Neuronal stem cell (in vitro differentiated cells): Measurements from ENCODE around the gene CTSS.
"Not testable (repeated sequence)": the region's sequence is repeated elsewhere in the genome, so short reads cannot be mapped to it uniquely, and the experiment has no call there.

Experiments
- DNase-seq: peaks from one replicate; pipeline ENCODE4 v3.0.0-alpha.2; 2013; ENCODE audit warnings: low spot score
- H2AFZ ChIP-seq: one replicate; pipeline ENCODE4 v1.6.1; 2013; ENCODE audit warnings: mild to moderate bottlenecking, low read length, inconsistent platforms
- H2AK5ac ChIP-seq: 2 replicates; pipeline ENCODE4 v1.6.1; 2013; ENCODE audit warnings: low read depth, mild to moderate bottlenecking, inconsistent platforms, low read length, moderate library complexity, mixed read lengths
- H2BK120ac ChIP-seq: 2 replicates; pipeline ENCODE4 v1.6.1; 2013; ENCODE audit warnings: low read depth, mild to moderate bottlenecking, inconsistent platforms, low read length, moderate library complexity, mixed read lengths
- H2BK12ac ChIP-seq: one replicate; pipeline ENCODE4 v1.6.1; 2013; ENCODE audit warnings: low read length, inconsistent platforms
- H2BK15ac ChIP-seq: 2 replicates; pipeline ENCODE4 v1.6.1; 2013; ENCODE audit warnings: mild to moderate bottlenecking, low read length, inconsistent platforms, mixed read lengths
- H2BK5ac ChIP-seq: one replicate; pipeline ENCODE4 v1.6.1; 2013; ENCODE audit warnings: inconsistent platforms, mild to moderate bottlenecking, low read length, moderate library complexity
- H3K14ac ChIP-seq: one replicate; pipeline ENCODE4 v1.6.1; 2013; ENCODE audit warnings: low read length, inconsistent platforms
- H3K18ac ChIP-seq: 2 replicates; pipeline ENCODE4 v1.6.1; 2013; ENCODE audit warnings: low read length, inconsistent platforms
- H3K23ac ChIP-seq: 2 replicates; pipeline ENCODE4 v1.6.1; 2013; ENCODE audit warnings: low read depth, mild to moderate bottlenecking, mixed read lengths, low read length, inconsistent platforms; ENCODE audit not compliant: poor library complexity
- H3K27ac ChIP-seq: replicated peaks from 3 replicates; pipeline ENCODE4 v1.5.1; 2013; ENCODE audit warnings: low read length, inconsistent platforms
- H3K27me3 ChIP-seq, 3 experiments: 2 replicates each; pipeline ENCODE4 v1.6.1; 2013; ENCODE audit warnings: low read length in 3 of 3, mild to moderate bottlenecking in 2 of 3, inconsistent platforms in 1 of 3, low read depth in 1 of 3, mixed read lengths in 1 of 3, moderate library complexity in 1 of 3; ENCODE audit not compliant: control insufficient read depth in 3 of 3, insufficient read depth in 3 of 3
- H3K36me3 ChIP-seq, 2 donors: replicated peaks in 1 of 2; 2 replicates each; pipeline ENCODE4 v1.6.1; 2013; ENCODE audit warnings: low read length in 2 of 2; ENCODE audit not compliant: control insufficient read depth in 2 of 2, insufficient read depth in 2 of 2
- H3K4ac ChIP-seq: 2 replicates; pipeline ENCODE4 v1.6.1; 2013; ENCODE audit warnings: inconsistent platforms, mild to moderate bottlenecking, low read length, moderate library complexity
- H3K4me1 ChIP-seq, 2 donors: 1 replicate in 1 of 2; 2 replicates in 1 of 2; pipeline ENCODE4 v1.6.1; 2013; ENCODE audit warnings: low read length in 2 of 2, low read depth in 1 of 2; ENCODE audit not compliant: control insufficient read depth in 2 of 2, insufficient read depth in 1 of 2
- H3K4me2 ChIP-seq: one replicate; pipeline ENCODE4 v1.6.1; 2013; ENCODE audit warnings: mild to moderate bottlenecking, low read length, inconsistent platforms; ENCODE audit not compliant: insufficient read depth, poor library complexity, severe bottlenecking
- H3K4me3 ChIP-seq, 2 donors: 2 replicates each; pipeline ENCODE4 v1.5.1; 2013; ENCODE audit warnings: low read length in 2 of 2, mild to moderate bottlenecking in 2 of 2, inconsistent platforms in 1 of 2, moderate library complexity in 1 of 2
- H3K79me1 ChIP-seq: one replicate; pipeline ENCODE4 v1.6.1; 2013; ENCODE audit warnings: low read depth, mild to moderate bottlenecking, inconsistent platforms, low read length, moderate library complexity
- H3K9ac ChIP-seq: one replicate; pipeline ENCODE4 v1.6.1; 2013; ENCODE audit warnings: mild to moderate bottlenecking, low read depth, low read length, inconsistent platforms; ENCODE audit not compliant: poor library complexity
- H3K9me3 ChIP-seq, 2 donors: replicated peaks in 1 of 2; 2 replicates each; pipeline versions ENCODE3 to v1.6.1; 2013; ENCODE audit warnings: low read length in 2 of 2, mild to moderate bottlenecking in 2 of 2, inconsistent platforms in 1 of 2, low read depth in 1 of 2, mixed read lengths in 1 of 2, moderate library complexity in 1 of 2; ENCODE audit not compliant: control insufficient read depth in 2 of 2, insufficient read depth in 1 of 2
- H4K8ac ChIP-seq: one replicate; pipeline ENCODE4 v1.6.1; 2013; ENCODE audit warnings: low read depth, mild to moderate bottlenecking, inconsistent platforms, low read length, moderate library complexity
- H4K91ac ChIP-seq: one replicate; pipeline ENCODE4 v1.6.1; 2013; ENCODE audit warnings: low read length, low read depth, mild to moderate bottlenecking, inconsistent platforms; ENCODE audit not compliant: poor library complexity
- WGBS, 2 donors: extraction: QIAGEN DNeasy Blood & Tissue Kit; methylation state at CpG; one replicate each; pipeline ENCODE4 v1.1.7; 2013; ENCODE audit warnings: missing lambda C conversion rate in 2 of 2, mixed read lengths in 1 of 2; ENCODE audit not compliant: insufficient read length in 2 of 2, insufficient replicate concordance in 1 of 2; ENCODE audit errors: extremely low coverage in 2 of 2; 5-methylcytosine and 5-hydroxymethylcytosine counted together

CTSS gene

DNA sequence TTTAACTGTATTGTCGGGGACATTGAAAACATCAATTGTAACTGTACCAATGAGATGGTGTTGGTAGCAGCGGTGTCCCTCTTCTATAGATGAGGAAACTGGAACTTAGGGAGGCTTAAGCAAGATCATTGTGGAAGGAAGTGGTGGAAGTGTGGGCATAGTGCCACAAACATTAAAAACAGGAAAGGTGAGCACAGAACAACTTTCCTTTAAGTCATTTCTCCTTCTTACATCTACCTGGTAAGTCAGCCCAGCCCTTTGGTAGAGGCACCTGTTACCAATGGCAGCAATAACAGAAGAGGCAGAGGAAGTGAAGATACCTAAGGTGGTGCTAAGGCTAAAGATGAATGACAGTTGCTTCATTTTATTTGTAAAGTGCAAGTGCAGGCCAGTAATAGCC is 12.0 kb upstream of the CTSS start:
- Histone ChIP-seq H3K14ac (no peak overlapping the region), H2BK12ac (no peak overlapping the region), H3K4me3 (no peak overlapping the region), H3K23ac (no peak overlapping the region), H3K4me2 (no peak overlapping the region), H2BK5ac (no peak overlapping the region), H3K9me3 (no peaks in the 10 kb centered on the region), H4K91ac (no peak overlapping the region), H3K4ac (no peak overlapping the region), H3K9ac (no peak overlapping the region), H3K36me3 (no peaks in the 10 kb centered on the region), H3K79me1 (no peaks in the 10 kb centered on the region), H2AFZ (no peak overlapping the region), H3K4me1 (no peaks in the 10 kb centered on the region), H4K8ac (no peak overlapping the region), H2AK5ac (no peak overlapping the region), H2BK15ac (no peak overlapping the region), H3K27me3 (no peaks in the 10 kb centered on the region), H3K18ac (no peak overlapping the region), H3K27ac (no peak overlapping the region), H2BK120ac (no peak overlapping the region)
- no peak for DNase-seq
- no CpG with 5 or more reads among the region's 2 CpGs for WGBS, 2 donors

DNA sequence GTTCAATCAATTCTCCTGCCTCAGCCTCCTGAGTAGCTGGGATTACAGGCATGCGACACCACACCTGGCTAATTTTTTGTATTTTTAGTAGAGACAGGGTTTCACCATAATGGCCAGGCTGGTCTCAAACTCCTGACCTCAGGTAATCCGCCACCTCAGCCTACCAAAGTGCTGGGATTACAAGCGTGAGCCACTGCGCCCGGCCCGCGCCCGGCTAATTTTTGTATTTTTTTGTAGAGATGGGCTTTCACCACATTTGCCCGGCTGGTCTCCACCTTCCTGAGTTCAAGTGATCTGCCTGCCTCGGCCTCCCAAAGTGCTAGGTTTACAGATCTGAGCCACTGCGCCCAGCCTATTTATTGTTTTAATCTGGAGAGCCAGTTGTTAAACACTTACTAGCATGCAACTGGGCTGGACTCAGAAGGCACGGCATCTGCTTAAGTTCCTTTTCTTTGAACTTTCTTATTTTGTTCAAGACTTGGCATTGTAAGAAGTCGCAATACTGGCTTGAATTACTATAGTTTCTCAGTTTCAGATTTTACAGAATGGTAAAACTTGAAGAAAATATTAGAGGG is 10.4 kb upstream of the CTSS start:
- H3K9me3 ChIP-seq, H4K91ac ChIP-seq, H3K27ac ChIP-seq, H3K36me3 ChIP-seq, H2BK120ac ChIP-seq, H2BK15ac ChIP-seq, H3K27me3 ChIP-seq, H4K8ac ChIP-seq, H2BK12ac ChIP-seq, H3K4me1 ChIP-seq, H3K4me3 ChIP-seq, H3K9ac ChIP-seq, H2BK5ac ChIP-seq, H3K4ac ChIP-seq, H3K14ac ChIP-seq, H2AK5ac ChIP-seq, H2AFZ ChIP-seq, H3K4me2 ChIP-seq, H3K23ac ChIP-seq, DNase-seq, H3K79me1 ChIP-seq, H3K18ac ChIP-seq: not testable (repeated sequence)
- WGBS, 2 donors: no CpG with 5 or more reads among the region's 13 CpGs

DNA sequence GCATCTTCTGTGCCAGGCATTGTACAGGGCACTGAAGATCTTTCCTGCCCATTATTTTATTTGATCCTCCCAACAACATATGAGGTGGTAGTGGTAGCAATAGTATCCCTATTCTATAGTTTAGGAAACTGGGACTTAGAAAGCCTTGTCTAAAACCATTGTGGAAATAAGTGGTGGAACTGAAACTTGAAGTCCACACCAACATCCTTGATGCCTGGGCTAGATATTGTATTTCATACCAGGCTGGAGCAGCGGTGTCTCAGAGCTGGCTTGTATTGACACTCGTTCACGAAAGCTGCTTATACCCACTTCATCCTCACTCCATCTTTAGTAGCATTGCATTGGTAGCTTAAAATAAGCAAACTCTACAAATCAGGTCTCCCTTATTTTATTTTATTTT is 9.7 kb upstream of the CTSS start:
- H3K18ac ChIP-seq: no peak overlapping the region
- H3K36me3 ChIP-seq: no peaks in the 10 kb centered on the region
- H2BK12ac ChIP-seq: no peak overlapping the region
- no peak for DNase-seq
- no peaks in the 10 kb centered on the region for H3K79me1 ChIP-seq
- H2BK15ac ChIP-seq: no peak overlapping the region
- peaks cover 0 to 2% (median 0%) of the 10 kb centered on the region in 3 experiments for H3K27me3 ChIP-seq
- H2BK120ac ChIP-seq: no peak overlapping the region
- H3K9ac ChIP-seq: no peak overlapping the region
- no peak overlapping the region for H4K91ac ChIP-seq
- no peak overlapping the region for H3K4me3 ChIP-seq
- no peak overlapping the region for H3K27ac ChIP-seq
- no peak overlapping the region for H2AK5ac ChIP-seq
- no peaks in the 10 kb centered on the region for H3K9me3 ChIP-seq
- no peak overlapping the region for H3K4me2 ChIP-seq
- H2BK5ac ChIP-seq: no peak overlapping the region
- H3K4me1 ChIP-seq: no peaks in the 10 kb centered on the region
- H3K23ac ChIP-seq: no peak overlapping the region
- H3K14ac ChIP-seq: no peak overlapping the region
- WGBS, 2 donors: no CpG with 5 or more reads among the region's 3 CpGs
- no peak overlapping the region for H2AFZ ChIP-seq
- H3K4ac ChIP-seq: no peak overlapping the region
- no peak overlapping the region for H4K8ac ChIP-seq

DNA sequence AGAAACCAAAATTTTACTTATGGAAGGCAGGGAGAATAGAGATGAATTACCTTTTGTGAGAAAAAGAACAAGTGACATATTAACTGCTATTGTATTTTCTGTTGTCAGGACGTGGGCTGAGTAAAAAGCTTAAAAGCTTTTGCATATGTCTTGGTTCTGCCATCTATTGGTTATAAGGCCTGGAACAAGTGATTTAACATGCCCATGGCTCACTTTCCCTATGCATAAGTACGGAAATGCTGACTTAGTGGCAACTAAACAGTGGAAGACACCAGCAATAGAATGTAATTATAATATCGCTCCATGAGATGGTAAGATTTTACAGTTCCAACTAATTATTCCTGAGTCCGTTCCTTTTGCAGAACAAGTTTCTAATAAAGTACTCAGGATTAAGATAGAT is 6.7 kb upstream of the CTSS start:
- Histone ChIP-seq H2BK15ac (no peak overlapping the region), H3K18ac (no peak overlapping the region), H3K4me3 (no peak overlapping the region), H3K27me3 (peaks cover 0 to 2% (median 0%) of the 10 kb centered on the region in 3 experiments), H2BK12ac (no peak overlapping the region), H3K9ac (no peak overlapping the region), H3K36me3 (no peaks in the 10 kb centered on the region), H4K91ac (no peak overlapping the region), H2BK120ac (no peak overlapping the region), H4K8ac (no peak overlapping the region), H2BK5ac (no peak overlapping the region), H3K4me1 (no peaks in the 10 kb centered on the region), H2AK5ac (no peak overlapping the region), H3K79me1 (no peaks in the 10 kb centered on the region), H3K4ac (no peak overlapping the region), H2AFZ (no peak overlapping the region), H3K14ac (no peak overlapping the region), H3K27ac (no peak overlapping the region), H3K9me3 (no peaks in the 10 kb centered on the region), H3K4me2 (no peak overlapping the region), H3K23ac (no peak overlapping the region)
- DNase-seq: no peak
- no CpG with 5 or more reads among the region's 4 CpGs for WGBS, 2 donors
